ENCODE measurements around the gene POP4.

POP4 gene

DNA sequence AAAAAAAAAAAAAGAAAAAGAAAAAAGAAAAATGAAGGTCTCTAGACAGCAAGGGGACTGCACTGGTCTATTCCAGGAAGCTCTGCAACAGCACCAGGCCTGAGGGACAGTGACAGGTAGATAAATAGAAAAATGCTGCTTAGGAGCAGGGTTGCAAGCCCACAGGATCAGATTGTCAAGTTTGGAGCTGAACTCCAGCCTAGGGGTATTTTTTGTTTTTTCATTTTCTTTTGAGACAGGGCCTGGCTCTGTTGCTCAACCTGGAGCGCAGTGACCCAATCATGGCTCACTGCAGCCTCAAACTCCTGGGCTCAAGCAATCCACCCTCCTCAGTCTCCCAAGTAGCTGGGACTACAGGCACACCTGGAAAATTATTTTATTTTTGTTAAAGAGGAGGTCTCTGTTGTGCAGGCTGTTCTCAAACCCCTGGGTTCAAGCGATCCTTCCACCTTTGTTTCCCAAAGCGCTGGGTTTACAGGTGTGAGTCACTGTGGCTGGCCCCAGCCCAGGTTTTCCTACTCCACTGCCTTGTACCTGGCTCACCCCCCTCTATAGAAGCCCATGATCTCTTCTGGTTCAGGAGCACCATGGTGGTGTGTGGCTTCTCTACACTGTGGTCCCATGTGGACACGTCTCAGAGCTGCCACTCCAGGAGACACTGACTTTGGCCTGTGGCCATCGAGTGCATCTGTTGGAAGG is 23.9 kb downstream of the POP4 start:
- no peak for DNase-seq (ENCODE audit: low read depth in 3 of 3)

DNA sequence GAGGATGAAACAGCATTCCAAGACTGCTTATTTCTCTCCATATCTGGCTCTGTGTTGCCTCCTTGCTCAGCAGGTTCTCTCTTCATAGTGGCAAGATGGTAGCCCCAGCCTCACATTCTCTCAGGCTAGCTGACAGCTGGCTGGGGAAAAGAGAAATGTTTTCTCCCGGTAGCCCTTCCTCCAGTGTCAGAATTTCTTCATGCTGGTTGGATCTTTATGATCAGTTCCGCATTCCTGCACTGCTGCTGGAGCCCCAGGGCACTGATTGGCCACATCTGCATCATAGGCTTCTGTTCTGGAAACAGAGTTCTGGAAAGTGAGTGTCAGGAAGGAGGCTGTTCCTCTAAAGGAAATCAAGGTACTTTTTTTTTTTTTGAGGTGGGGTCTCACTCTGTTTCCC is 24.6 kb downstream of the POP4 start:
- no peak for DNase-seq (ENCODE audit: low read depth in 3 of 3)

- no peak for DNase-seq (ENCODE audit: low read depth in 3 of 3)
Observed at GRCh38 chr19:29631450-29631849, 25.4 kb downstream of the POP4 start.

GRCh38 chr19:29634002-29634401 is 27.9 kb downstream of the POP4 start:
- DNase-seq (ENCODE audit: low read depth in 3 of 3), result no peak

DNA sequence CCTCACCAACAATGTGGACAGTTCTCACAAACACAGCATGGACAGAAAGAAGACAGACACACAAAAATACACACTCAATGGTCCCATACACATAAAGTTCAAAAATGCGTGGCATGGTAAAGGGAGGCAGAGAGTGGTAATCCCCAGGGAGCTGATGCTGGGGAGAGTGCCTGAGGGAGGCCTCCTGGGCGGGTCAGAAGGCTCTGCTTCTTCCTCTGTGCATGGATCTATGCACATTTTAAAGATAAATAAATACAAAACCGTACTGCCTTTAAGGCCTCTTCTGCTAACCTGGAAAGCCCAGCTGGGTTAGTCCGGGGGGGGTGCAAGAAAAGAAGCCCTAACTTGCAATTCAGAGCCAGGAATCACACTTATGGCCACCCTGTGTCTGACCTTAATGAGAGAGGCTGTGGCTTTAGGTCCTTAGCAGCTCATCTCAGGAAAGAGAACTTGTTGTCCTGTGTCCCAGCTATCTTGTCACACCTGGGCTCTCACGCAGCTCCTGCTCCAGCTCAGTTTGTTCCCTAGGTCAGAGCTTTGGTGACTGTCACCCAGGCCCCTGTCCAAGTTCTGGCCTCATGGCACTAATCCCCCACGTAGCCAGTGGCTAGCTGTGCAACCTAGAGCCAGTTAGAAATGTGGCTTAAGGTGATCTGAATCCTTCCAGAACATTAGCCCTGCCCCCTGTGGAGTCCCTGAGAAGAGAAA is 28.5 kb downstream of the POP4 start:
- no peak for DNase-seq (ENCODE audit: low read depth in 3 of 3)

GRCh38 chr19:29635963-29636362 is 29.9 kb downstream of the POP4 start:
- no peak for DNase-seq (ENCODE audit: low read depth in 3 of 3)

DNA sequence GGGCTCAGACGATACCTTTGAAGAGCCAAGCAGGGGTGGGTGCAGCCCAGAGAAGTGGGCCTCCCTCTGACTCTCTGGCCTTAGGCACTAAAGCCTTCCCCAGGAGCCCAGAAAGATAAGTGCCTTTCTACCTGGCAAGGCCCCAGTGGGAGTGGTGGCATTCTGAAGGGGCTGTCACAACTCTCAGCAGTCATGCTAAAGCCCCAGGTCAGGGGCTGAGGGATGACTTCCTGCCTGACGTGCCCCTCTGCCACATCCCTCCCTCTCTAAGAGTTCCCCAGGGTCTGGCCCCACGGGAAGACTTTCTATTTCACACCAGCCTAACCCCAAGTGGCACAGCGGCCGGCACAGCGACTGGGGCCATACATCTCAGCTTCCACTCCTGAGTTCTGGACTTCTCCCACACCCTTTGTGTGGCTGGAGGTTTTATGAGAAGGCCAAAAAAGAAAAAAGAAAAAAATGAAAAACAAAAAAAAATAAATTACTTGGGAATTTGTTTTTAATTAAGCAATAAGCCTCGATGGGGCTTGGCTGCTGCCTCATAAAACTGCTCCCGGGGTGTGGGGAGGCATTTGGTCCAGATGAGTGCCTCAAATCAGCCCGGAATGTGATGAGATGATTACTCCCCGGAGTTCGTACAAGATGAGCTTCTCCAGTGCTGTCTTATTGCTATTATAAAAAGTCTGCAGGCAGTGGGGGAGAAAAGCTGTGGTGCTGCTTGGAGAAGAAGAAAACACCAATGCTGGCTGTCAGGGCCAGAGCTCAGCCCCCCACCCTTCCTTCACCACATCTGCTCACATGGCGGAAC is 30.7 kb downstream of the POP4 start:
- DNase-seq (ENCODE audit: low read depth in 3 of 3), result no peak

DNA sequence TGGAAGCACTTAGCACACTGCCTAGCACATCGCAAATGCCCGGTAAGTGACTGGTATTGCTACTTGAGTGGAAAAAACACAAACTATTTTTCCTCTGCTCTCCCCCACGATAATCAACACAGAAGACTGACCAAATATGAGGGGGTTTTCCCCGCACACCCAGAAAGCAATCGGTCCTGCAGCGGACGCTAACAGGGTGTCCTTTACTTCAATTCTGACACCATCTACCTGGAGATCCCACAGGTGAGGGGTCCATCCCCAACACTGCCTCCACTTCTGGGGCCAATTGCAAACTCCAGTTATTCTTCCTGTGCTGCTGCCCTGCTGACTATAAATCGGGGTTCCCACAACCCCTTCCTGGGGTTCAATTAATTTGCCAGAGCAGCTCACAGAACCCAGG is 33.0 kb downstream of the POP4 start:
- DNase-seq (ENCODE audit: low read depth in 3 of 3), result no peak

- no peak for DNase-seq (ENCODE audit: low read depth in 3 of 3)
Observed at GRCh38 chr19:29640231-29640630, 34.1 kb downstream of the POP4 start.

DNA sequence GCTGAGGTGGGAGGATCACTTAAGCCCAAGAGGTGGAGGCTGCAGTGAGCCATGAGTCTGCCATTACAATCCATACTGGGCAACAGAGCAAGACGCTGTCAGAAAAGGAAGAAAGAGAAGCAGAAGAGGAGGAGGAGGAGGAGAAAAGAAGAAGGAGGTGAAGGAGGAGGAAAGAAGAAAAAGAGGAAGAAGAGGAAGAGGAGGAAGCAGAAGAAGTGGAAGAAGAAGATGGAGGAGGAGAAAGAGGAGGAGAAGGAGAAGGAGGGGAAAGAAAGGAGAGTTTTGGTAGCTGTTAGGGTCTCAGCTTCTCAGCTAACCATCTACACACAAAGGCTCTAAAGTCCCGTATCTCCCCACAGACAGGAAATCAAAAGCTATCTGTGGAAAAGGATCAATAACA is 35.5 kb downstream of the POP4 start:
- DNase-seq (ENCODE audit: low read depth in 3 of 3), result no peak

GRCh38 chr19:29643361-29643935 is 37.4 kb downstream of the POP4 start:
- no peak for DNase-seq (ENCODE audit: low read depth in 3 of 3)

- DNase-seq (ENCODE audit: low read depth in 3 of 3), result no peak
Observed at GRCh38 chr19:29644210-29644609, 38.1 kb downstream of the POP4 start.

GRCh38 chr19:29645491-29645867 is 39.4 kb downstream of the POP4 start:
- no peak for DNase-seq (ENCODE audit: low read depth in 3 of 3)

GRCh38 chr19:29645911-29646310 is 39.8 kb downstream of the POP4 start:
- no peak for DNase-seq (ENCODE audit: low read depth in 3 of 3)

DNA sequence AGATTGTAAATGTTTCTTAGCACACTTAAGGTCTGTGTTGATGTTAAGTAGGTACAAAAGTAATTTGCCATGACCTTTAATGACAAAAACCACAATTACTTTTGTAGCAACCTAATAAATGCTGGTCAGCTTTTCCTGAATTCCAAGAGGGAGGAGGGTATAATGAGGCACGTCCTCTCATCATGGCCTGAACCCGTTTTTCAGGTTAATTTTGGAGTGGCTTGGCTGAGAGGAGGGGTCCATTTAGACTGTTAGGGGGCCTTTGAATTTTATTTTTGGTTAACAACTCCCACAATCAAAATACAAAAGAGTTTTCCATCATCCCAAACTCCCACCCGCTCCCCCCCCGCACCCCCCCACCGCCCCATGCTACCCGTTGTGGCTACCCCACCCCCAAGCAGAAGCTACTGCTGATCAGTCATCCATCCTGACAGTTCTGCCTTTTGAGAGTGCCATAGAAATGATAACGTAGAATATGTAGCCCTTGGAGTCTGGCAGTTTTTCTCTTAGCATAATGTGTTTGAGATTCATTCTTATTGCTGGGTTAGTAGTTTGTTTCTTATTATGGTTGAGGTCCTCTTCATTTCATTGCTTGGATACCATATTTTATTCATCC is 44.8 kb downstream of the POP4 start:
- no peak for DNase-seq (ENCODE audit: low read depth in 3 of 3)

DNA sequence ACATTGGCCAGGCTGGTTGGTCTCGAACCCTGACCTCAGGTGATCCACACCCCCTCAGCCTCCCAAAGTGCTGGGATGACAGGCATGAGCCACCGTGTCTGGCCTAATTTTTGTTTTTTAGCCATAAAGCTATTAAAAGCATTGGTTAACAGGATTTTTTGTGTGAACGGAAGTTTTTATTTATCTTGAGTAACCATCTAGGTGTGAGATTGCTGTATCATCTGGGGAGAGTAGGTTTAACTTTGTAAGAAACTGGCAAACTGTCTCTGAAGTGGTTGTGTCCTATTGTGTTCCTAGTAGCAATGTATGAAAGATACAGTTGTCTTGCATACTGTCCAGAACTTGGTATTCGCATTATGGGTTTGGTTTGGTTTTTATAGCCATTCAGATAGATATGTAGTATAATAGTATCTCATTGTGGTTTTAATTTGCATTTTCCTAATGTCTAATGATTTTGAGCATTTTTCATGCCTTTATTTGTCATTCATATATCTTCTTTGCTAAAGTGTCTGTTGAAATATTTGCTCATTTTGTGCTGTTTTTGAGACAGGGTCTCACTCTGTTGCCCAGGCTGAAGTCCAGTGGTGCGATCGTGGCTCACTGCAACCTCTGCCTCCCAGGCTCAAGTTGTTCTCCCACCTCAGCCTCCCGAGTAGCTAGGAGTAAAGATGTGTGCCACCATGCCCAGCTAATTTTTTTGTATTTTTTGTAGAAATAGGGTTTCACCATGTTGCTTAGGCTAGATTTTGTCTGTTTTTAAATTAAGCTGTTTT is 45.7 kb downstream of the POP4 start:
- DNase-seq (ENCODE audit: low read depth in 3 of 3), result no peak

- no peak for DNase-seq (ENCODE audit: low read depth in 3 of 3)
Observed at GRCh38 chr19:29653398-29653797, 47.3 kb downstream of the POP4 start.

DNA sequence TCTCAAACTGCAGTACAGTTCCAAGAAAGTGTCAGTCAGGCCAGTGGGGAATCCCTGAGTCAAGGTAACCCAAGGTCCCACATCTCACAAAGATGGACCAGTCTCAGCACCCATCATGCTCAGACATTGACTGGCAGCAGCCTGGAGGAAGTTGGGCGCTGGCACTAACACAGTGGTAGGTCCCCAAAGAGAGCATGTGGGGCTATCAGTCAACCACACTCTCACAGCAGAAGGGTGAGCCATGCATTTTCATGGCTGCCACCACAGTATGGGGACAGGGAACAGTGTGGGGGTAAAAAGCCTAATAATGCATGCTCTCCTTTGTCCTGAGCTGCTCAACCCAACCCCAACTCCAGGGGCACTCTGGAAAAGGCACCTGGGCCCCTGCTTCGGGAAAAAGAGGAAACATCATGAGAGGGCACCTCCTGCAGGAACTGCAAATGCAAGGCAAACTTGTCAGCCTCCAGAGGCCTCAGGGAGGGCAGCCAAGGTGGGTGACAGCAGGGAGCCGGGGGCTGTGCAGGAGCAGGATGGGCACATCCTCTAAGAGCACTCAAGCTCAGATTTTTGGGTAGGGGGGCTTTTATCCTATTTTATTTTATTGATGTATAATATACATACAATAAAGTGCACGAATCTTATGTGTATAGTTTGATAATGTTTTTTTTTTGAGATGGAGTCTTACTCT is 49.7 kb downstream of the POP4 start:
- DNase-seq (ENCODE audit: low read depth in 3 of 3), result no peak

DNA sequence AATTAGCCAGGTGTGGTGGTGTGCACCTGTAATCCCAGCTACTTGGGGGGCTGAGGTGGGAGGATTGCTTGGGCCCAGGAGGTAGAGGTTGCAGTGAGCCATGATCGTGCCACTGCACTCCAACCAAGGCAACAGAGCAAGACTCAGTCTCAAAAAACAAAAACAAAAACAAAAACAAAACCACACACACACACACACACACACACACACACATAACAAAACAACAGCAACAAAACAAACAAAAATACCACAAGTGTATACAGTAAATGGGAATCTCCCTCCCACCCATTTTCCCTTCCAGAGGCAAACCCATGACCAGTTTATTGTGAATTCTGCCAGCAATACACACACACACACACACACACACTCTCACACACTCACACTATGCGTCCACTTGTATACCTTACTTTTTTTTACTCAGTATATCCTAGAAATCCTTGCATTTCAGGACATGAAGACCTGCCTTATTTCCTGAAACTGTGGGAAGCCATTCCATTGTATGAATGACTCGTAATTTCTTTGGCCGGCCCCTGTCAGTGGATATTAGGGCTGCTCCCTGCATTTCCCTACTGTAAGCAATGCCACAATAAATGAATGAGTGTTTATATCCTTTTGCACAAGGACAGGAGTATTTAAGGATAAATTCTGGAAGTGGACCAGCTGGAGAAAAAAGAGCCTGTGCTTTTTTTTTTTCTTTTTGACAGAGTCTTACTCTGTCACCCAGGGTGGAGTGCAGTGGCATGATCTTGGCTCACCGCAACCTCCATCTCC is 52.3 kb downstream of the POP4 start:
- DNase-seq (ENCODE audit: low read depth in 3 of 3), result no peak

GRCh38 chr19:29660835-29661234 is 54.8 kb downstream of the POP4 start:
- peak in 1 of 3 experiments; percentile 65 for DNase-seq (ENCODE audit: low read depth in 3 of 3)

Measured in stimulated activated CD4-positive, alpha-beta T cell treated with anti-CD3 and anti-CD28 coated beads, TNF-alpha, amount 100 ng/mL, for 24 hours (primary cell).